B cell (primary cell): ENCODE measurements around the gene PSAP. TPM values are rescaled to one million over a fixed set of nuclear protein-coding genes. Genes with fewer than 3 reads are reported as not detected.

ENCODE experiments used
- ATAC-seq: fragments of 200-7000 bp; cut with Tn5 transposase; one replicate; pipeline ENCODE4 v1.10.0; 2021; ENCODE audit warnings: low read depth, mild to moderate bottlenecking, moderate number of reproducible peaks, moderate library complexity
- CTCF ChIA-PET: fragments of 350-600 bp; sonication (Branson Sonifier 250); formaldehyde crosslinking; loops from one replicate; lab custom pipeline; 2021; ENCODE audit warnings: antibody characterized with exemption, inconsistent platforms; lab: Charles Lee
- POLR2A ChIA-PET: fragments of 350-600 bp; sonication (Branson Sonifier 250); formaldehyde crosslinking; loops from one replicate; lab custom pipeline; 2021; ENCODE audit warnings: antibody characterized with exemption; lab: Charles Lee
- DNase-seq: peaks from one replicate; pipeline ENCODE4 v3.0.0; 2013
- H2AFZ ChIP-seq: 2 replicates; pipeline ENCODE4 v1.6.1; 2012; ENCODE audit warnings: mild to moderate bottlenecking, low read depth, low read length; ENCODE audit not compliant: insufficient read depth, poor library complexity, severe bottlenecking
- H3K27ac ChIP-seq, 2 donors: 1 replicate in 1 of 2; 2 replicates in 1 of 2; pipeline ENCODE4 v1.5.1; 2012 to 2013; ENCODE audit warnings: low read length in 2 of 2, mild to moderate bottlenecking in 2 of 2, moderate library complexity in 1 of 2
- H3K27me3 ChIP-seq, 4 experiments: fragments of 200-600 bp in 1 of 4; sonication (generic) in 1 of 4; replicated peaks in 1 of 4; 1 replicate in 2 of 4; 2 replicates in 2 of 4; pipeline versions ENCODE4 v1.6.1 to v1.7.0; 2013 to 2016; ENCODE audit warnings: low read length in 3 of 4, mild to moderate bottlenecking in 2 of 4, mixed read lengths in 1 of 4, moderate library complexity in 1 of 4; ENCODE audit not compliant: insufficient read depth in 4 of 4, control insufficient read depth in 3 of 4; ENCODE audit errors: control extremely low read depth in 1 of 4
- H3K36me3 ChIP-seq, 2 experiments: replicated peaks in 1 of 2; 1 replicate in 1 of 2; 2 replicates in 1 of 2; pipeline versions ENCODE4 v1.6.1 to v1.7.1; 2013; ENCODE audit warnings: low read length in 1 of 2; ENCODE audit not compliant: insufficient read depth in 2 of 2, control insufficient read depth in 1 of 2; ENCODE audit errors: control extremely low read depth in 1 of 2, extremely low read depth in 1 of 2
- H3K4me1 ChIP-seq, 2 donors: fragments of 200-600 bp in 1 of 2; sonication (generic) in 1 of 2; 1 replicate in 1 of 2; 2 replicates in 1 of 2; pipeline versions ENCODE4 v1.5.1 to v1.6.1; 2013 to 2017; ENCODE audit warnings: low read length in 2 of 2; ENCODE audit not compliant: control insufficient read depth in 2 of 2, insufficient read depth in 2 of 2
- H3K4me2 ChIP-seq: replicated peaks from 2 replicates; pipeline ENCODE3; 2012; ENCODE audit warnings: mild to moderate bottlenecking, low read depth, low read length; ENCODE audit not compliant: poor library complexity, severe bottlenecking
- H3K4me3 ChIP-seq, 5 experiments: fragments of 200-600 bp in 1 of 5; sonication (generic) in 1 of 5; 1 replicate in 3 of 5; 2 replicates in 2 of 5; pipeline versions ENCODE4 v1.5.1 to v1.7.0; 2011 to 2016; ENCODE audit warnings: low read length in 4 of 5, mild to moderate bottlenecking in 4 of 5, low read depth in 2 of 5, control low read depth in 1 of 5, moderate library complexity in 1 of 5; ENCODE audit not compliant: insufficient read depth in 1 of 5; ENCODE audit errors: control extremely low read depth in 1 of 5, extremely low read depth in 1 of 5
- H3K79me2 ChIP-seq: fragments of 200-600 bp; sonication (generic); one replicate; pipeline ENCODE4 v1.6.0; 2016; ENCODE audit warnings: low read length; ENCODE audit not compliant: control insufficient read depth, insufficient read depth
- H3K9ac ChIP-seq: fragments of 200-600 bp; sonication (generic); 2 replicates; pipeline ENCODE4 v1.6.1; 2017; ENCODE audit warnings: mild to moderate bottlenecking, low read length, moderate library complexity
- H3K9me3 ChIP-seq, 3 donors: one replicate each; pipeline versions ENCODE4 v1.6.1 to v1.7.1; 2013; ENCODE audit warnings: low read length in 2 of 3; ENCODE audit not compliant: control insufficient read depth in 2 of 3, insufficient read depth in 1 of 3; ENCODE audit errors: control extremely low read depth in 1 of 3
- H4K20me1 ChIP-seq: 2 replicates; pipeline ENCODE4 v1.6.0; 2012; ENCODE audit warnings: mild to moderate bottlenecking, low read length; ENCODE audit not compliant: insufficient read depth, control insufficient read depth, poor library complexity, severe bottlenecking
- H3K27ac Mint-ChIP-seq: one replicate; pipeline ENCODE4 v1.8.0; 2021; ENCODE audit warnings: mixed read lengths
- H3K27me3 Mint-ChIP-seq: one replicate; pipeline ENCODE4 v1.8.0; 2021; ENCODE audit warnings: mixed read lengths
- H3K4me1 Mint-ChIP-seq: one replicate; pipeline ENCODE4 v1.8.0; 2021; ENCODE audit warnings: mixed read lengths
- H3K4me3 Mint-ChIP-seq: one replicate; pipeline ENCODE4 v1.8.0; 2021; ENCODE audit warnings: mixed read lengths
- H3K9me3 Mint-ChIP-seq: one replicate; pipeline ENCODE4 v1.8.0; 2022; ENCODE audit warnings: mixed read lengths; ENCODE audit not compliant: insufficient read depth
- CTCF ChIP-seq: fragments of 200-600 bp; IDR thresholded peaks from one replicate; pipeline ENCODE4 v1.8.0; 2022; ENCODE audit warnings: antibody characterized with exemption, mild to moderate bottlenecking
- EZH2 ChIP-seq: IDR thresholded peaks from 2 replicates; pipeline ENCODE4 v1.6.1; 2012; ENCODE audit warnings: borderline replicate concordance, low read depth, mild to moderate bottlenecking, moderate library complexity, low read length; ENCODE audit not compliant: insufficient read depth, poor library complexity, severe bottlenecking
- WGBS: methylation state at CpG from one replicate; pipeline ENCODE4 v1.1.5; 2013; ENCODE audit warnings: missing lambda C conversion rate; ENCODE audit not compliant: insufficient coverage; 5-methylcytosine and 5-hydroxymethylcytosine counted together
- intact Hi-C: fragments of 100-400 bp; cut with micrococcal nuclease; formaldehyde crosslinking; loops from one replicate; pipeline ENCODE4 v1.10.0; 2022
- polyA plus RNA-seq: library from polyadenylated mRNA; depleted of rRNA; stranded (reverse); fragments of >200 nt; gene quantifications from 2 replicates; pipeline ENCODE4 v1.2.3, GENCODE V29; 2012
- total RNA-seq, 2 donors: library from RNA; stranded (reverse); fragments of 120-200 nt in 1 of 2; gene quantifications; 1 replicate in 1 of 2; 2 replicates in 1 of 2; pipeline versions ENCODE4 v1.2.3 to v1.2.4, GENCODE V29; 2013 to 2022

Gene PSAP
- total and polyA plus RNA-seq, 2 donors (not counting 1 experiment from before 2014, with no cell fraction given): 206 to 509 TPM

- TF ChIP-seq EZH2 (no peak), CTCF (no peak)
- Mint-ChIP-seq H3K4me1 (peaks cover 26% of the 10 kb centered on the region), H3K4me3 (no peak overlapping the region)
Observed at GRCh38 chr10:71893258-71893815, 42.3 kb upstream of the PSAP start.

DNA sequence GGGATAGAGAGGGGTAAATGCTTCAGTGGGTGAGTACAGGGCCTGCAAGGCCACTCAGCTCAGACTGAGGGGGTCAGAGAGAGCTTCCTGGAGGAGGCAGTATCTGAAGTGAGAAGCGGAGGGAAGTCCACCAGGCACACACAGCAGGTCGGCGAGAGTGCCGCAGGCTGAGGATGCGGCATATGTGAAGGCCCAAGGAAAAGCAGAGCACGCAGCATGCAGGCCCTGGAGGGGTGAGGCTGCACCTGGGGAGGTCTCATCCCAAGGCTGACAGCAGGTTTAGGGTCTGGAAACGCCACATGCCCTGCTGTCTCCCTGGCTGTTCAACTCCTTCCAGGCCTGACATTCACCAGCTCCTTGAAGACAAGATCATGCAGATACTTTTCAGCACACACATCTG, 40.4 kb upstream of the PSAP start:
- no peaks in the 10 kb centered on the region for H4K20me1 ChIP-seq
- intact Hi-C loops: loop anchor here (10.0 kb wide), 1 partner anchor 333 kb away; no protein-coding TSS in a partner anchor
- no peak overlapping the region for H2AFZ ChIP-seq
- ChIA-PET CTCF (interaction anchor here (0.9 to 11.5 kb wide), 4 partner anchors 53 to 183 kb away, joined by 3 to 236 read pairs (median 56); no protein-coding TSS in a partner anchor), POLR2A (no interaction called here)
- DNase-seq: no peak
- peaks cover 26 to 29% of the 10 kb centered on the region in 2 donors for H3K4me1 ChIP-seq
- no peaks in the 10 kb centered on the region for H3K79me2 ChIP-seq
- no peak overlapping the region for H3K27ac ChIP-seq
- H3K4me3 ChIP-seq: no peak overlapping the region
- H3K27ac Mint-ChIP-seq: peak overlapping the region; percentile 43
- no peaks in the 10 kb centered on the region for H3K27me3 ChIP-seq
- H3K36me3 ChIP-seq: no peaks in the 10 kb centered on the region
- no peaks in the 10 kb centered on the region for H3K27me3 Mint-ChIP-seq
- H3K9ac ChIP-seq: no peak overlapping the region
- H3K9me3 ChIP-seq: no peaks in the 10 kb centered on the region
- ATAC-seq: no peak
- no peak overlapping the region for H3K4me3 Mint-ChIP-seq
- TF ChIP-seq CTCF (no peak), EZH2 (no peak)
- H3K9me3 Mint-ChIP-seq: no peaks in the 10 kb centered on the region
- WGBS: 88% methylated on average over 7 of the region's 7 CpGs
- peaks cover 35% of the 10 kb centered on the region for H3K4me1 Mint-ChIP-seq
- no peak overlapping the region for H3K4me2 ChIP-seq

More at GRCh38 chr10:71893258-71893815, 42.3 kb upstream of the PSAP start:
- no peaks in the 10 kb centered on the region for H3K79me2 ChIP-seq
- ChIA-PET POLR2A (interaction anchor here (0.8 kb wide), 1 partner anchor 82 kb away, joined by 4 read pairs; no protein-coding TSS in a partner anchor), CTCF (interaction anchor here (0.7 to 11.5 kb wide), 8 partner anchors 39 to 731 kb away, joined by 3 to 236 read pairs (median 5); partner anchors contain the start of gene VSIR)
- H2AFZ ChIP-seq: no peak overlapping the region
- ATAC-seq (no peak), DNase-seq (no peak)
- H3K9ac ChIP-seq: no peak overlapping the region
- no peaks in the 10 kb centered on the region for H3K27me3 ChIP-seq
- no peaks in the 10 kb centered on the region for H3K27me3 Mint-ChIP-seq
- no peak overlapping the region for H3K4me2 ChIP-seq
- H3K4me1 ChIP-seq: peaks cover 19 to 21% of the 10 kb centered on the region in 2 donors
- WGBS: 95% methylated on average over 6 of the region's 12 CpGs
- no peaks in the 10 kb centered on the region for H3K9me3 Mint-ChIP-seq
- H3K9me3 ChIP-seq: peaks cover 0 to 3% (median 0%) of the 10 kb centered on the region in 3 donors
- H4K20me1 ChIP-seq: no peaks in the 10 kb centered on the region
- H3K27ac ChIP-seq: no peak overlapping the region
- H3K27ac Mint-ChIP-seq: no peak overlapping the region
- intact Hi-C loops: loop anchor here (10.0 kb wide), 1 partner anchor 331 kb away; no protein-coding TSS in a partner anchor
- no peaks in the 10 kb centered on the region for H3K36me3 ChIP-seq
- H3K4me3 ChIP-seq: no peak overlapping the region
